Endothelial cell of umbilical vein (primary cell): ENCODE measurements around the gene ZNF775. TPM values are rescaled to one million over a fixed set of nuclear protein-coding genes. Genes with fewer than 3 reads are reported as not detected.

ENCODE experiments used
- BruUV-seq: library from RNA; stranded (reverse); fragments of 400-500 nt; replicated peaks from 2 replicates; lab custom pipeline; 2021; lab: Mats Ljungman, UMichigan
- CTCF ChIA-PET: fragments of 300-600, 350-600 bp; sonication (Branson Sonifier 250); formaldehyde crosslinking; loops from one replicate; lab custom pipeline; 2021; ENCODE audit warnings: antibody characterized with exemption, inconsistent platforms; lab: Charles Lee
- POLR2A ChIA-PET: fragments of 300-600, 350-600 bp; sonication (Branson Sonifier 250); formaldehyde crosslinking; loops from one replicate; lab custom pipeline; 2021; ENCODE audit warnings: antibody characterized with exemption, inconsistent platforms; lab: Charles Lee
- DNase-seq: peaks from one replicate; pipeline ENCODE4 v3.0.0-alpha.2; 2011; ENCODE audit warnings: low read depth, low spot score
- FAIRE-seq: peaks from 2 replicates; lab custom pipeline; 2011; peaks lifted over from hg19 to GRCh38; lab: Jason Lieb, UNC
- H2AFZ ChIP-seq: 2 replicates; pipeline ENCODE4 v1.6.0; 2012; ENCODE audit warnings: low read depth, low read length, control low read depth, inconsistent platforms
- H3K27ac ChIP-seq: 2 replicates; pipeline ENCODE4 v1.5.1; 2011; ENCODE audit warnings: low read depth, mild to moderate bottlenecking, control low read depth, low read length, moderate library complexity; ENCODE audit not compliant: insufficient read depth
- H3K27me3 ChIP-seq, 2 experiments: 2 replicates each; pipeline versions ENCODE4 v1.6.0 to v1.6.1; 2011; ENCODE audit warnings: low read length in 2 of 2, mixed read lengths in 1 of 2; ENCODE audit not compliant: control insufficient read depth in 2 of 2, insufficient read depth in 2 of 2
- H3K36me3 ChIP-seq, 2 experiments: 2 replicates in 1 of 2; 3 replicates in 1 of 2; pipeline ENCODE4 v1.5.1; 2011; ENCODE audit warnings: low read length in 2 of 2, mild to moderate bottlenecking in 1 of 2, moderate library complexity in 1 of 2; ENCODE audit not compliant: control insufficient read depth in 2 of 2, insufficient read depth in 2 of 2; ENCODE audit errors: extremely low read depth in 1 of 2
- H3K4me1 ChIP-seq: 3 replicates; pipeline ENCODE4 v1.5.1; 2011; ENCODE audit warnings: mild to moderate bottlenecking, low read length; ENCODE audit not compliant: control insufficient read depth, insufficient read depth; ENCODE audit errors: extremely low read depth
- H3K4me2 ChIP-seq: 2 replicates; pipeline ENCODE4 v1.6.1; 2011; ENCODE audit warnings: low read length, control low read depth, mixed read lengths; ENCODE audit not compliant: insufficient read depth
- H3K4me3 ChIP-seq, 3 experiments: fragments of 200-600 bp in 1 of 3; sonication (generic), shearing (Covaris generic) in 1 of 3; replicated peaks in 1 of 3; 2 replicates each; pipeline ENCODE4 v1.5.1; 2011 to 2016; ENCODE audit warnings: control low read depth in 3 of 3, low read length in 3 of 3, mild to moderate bottlenecking in 2 of 3, inconsistent platforms in 1 of 3, low read depth in 1 of 3, moderate library complexity in 1 of 3; ENCODE audit not compliant: insufficient read depth in 1 of 3
- H3K79me2 ChIP-seq: 2 replicates; pipeline ENCODE4 v1.6.0; 2012; ENCODE audit warnings: low read length, inconsistent platforms; ENCODE audit not compliant: control insufficient read depth, insufficient read depth
- H3K9ac ChIP-seq: replicated peaks from 2 replicates; pipeline ENCODE3; 2011; ENCODE audit warnings: low read length, control low read depth; ENCODE audit not compliant: insufficient read depth; ENCODE audit errors: extremely low read depth
- H3K9me1 ChIP-seq: replicated peaks from 3 replicates; pipeline ENCODE4 v1.6.0; 2011; ENCODE audit warnings: mild to moderate bottlenecking, low read length; ENCODE audit not compliant: control insufficient read depth, insufficient read depth; ENCODE audit errors: extremely low read depth
- H3K9me3 ChIP-seq: replicated peaks from 2 replicates; pipeline ENCODE4 v1.5.1; 2012; ENCODE audit warnings: low read length, inconsistent platforms; ENCODE audit not compliant: control insufficient read depth, insufficient read depth
- H4K20me1 ChIP-seq: replicated peaks from 2 replicates; pipeline ENCODE3; 2011; ENCODE audit warnings: mild to moderate bottlenecking, low read length; ENCODE audit not compliant: control insufficient read depth, insufficient read depth; ENCODE audit errors: extremely low read depth
- EZH2 ChIP-seq: IDR thresholded peaks from 2 replicates; pipeline ENCODE4 v1.6.1; 2012; ENCODE audit warnings: borderline replicate concordance, low read depth, mild to moderate bottlenecking, moderate library complexity, low read length, inconsistent platforms; ENCODE audit not compliant: severe bottlenecking
- FOS ChIP-seq: IDR thresholded peaks from 2 replicates; pipeline ENCODE4 v1.6.1; 2011; ENCODE audit warnings: mild to moderate bottlenecking, low read length, moderate library complexity, borderline replicate concordance; ENCODE audit not compliant: insufficient read depth
- GATA2 ChIP-seq: IDR thresholded peaks from 2 replicates; pipeline ENCODE4 v1.7.0; 2011; ENCODE audit warnings: low read depth, mild to moderate bottlenecking, moderate library complexity, mixed read lengths, low read length; ENCODE audit not compliant: insufficient read length, insufficient read depth
- JUN ChIP-seq: IDR thresholded peaks from 2 replicates; pipeline ENCODE4 v1.6.1; 2011; ENCODE audit warnings: borderline replicate concordance, low read depth; ENCODE audit not compliant: insufficient read length, insufficient read depth
- MYC ChIP-seq: IDR thresholded peaks from one replicate; pipeline ENCODE4 v1.6.1; 2011; ENCODE audit warnings: mild to moderate bottlenecking, low read depth, low read length
- POLR2A ChIP-seq: IDR thresholded peaks from 2 replicates; pipeline ENCODE4 v1.6.1; 2012; ENCODE audit warnings: low read depth, mild to moderate bottlenecking, control low read depth, low read length
- POLR2AphosphoS5 ChIP-seq: IDR thresholded peaks from 2 replicates; pipeline ENCODE4 v1.6.1; 2012; ENCODE audit warnings: low read depth, mild to moderate bottlenecking, control low read depth, low read length, moderate library complexity; ENCODE audit not compliant: insufficient read depth
- dilution Hi-C: fragments of 300-500 bp; cut with MboI; formaldehyde crosslinking; loops from one replicate; pipeline ENCODE4 v1.15.0; 2019; ENCODE audit warnings: low sequenced_read_pairs; ENCODE audit not compliant: extremely low pct_ligation_motif_present
- intact Hi-C: fragments of 100-400 bp; cut with micrococcal nuclease; formaldehyde crosslinking; loops from one replicate; pipeline ENCODE4 v1.10.0; 2022
- polyA plus RNA-seq, 4 experiments: library from polyadenylated mRNA; depleted of rRNA in 3 of 4; stranded (reverse) in 3 of 4; unstranded in 1 of 4; fragments of >200 nt; gene quantifications; 2 replicates each; pipeline versions ENCODE4 v1.2.1 to v1.2.3, GENCODE V29; 2011 to 2012; ENCODE audit warnings: missing spikeins in 1 of 4
- total RNA-seq: library from RNA; stranded (reverse); gene quantifications from 2 replicates; pipeline ENCODE4 v1.2.3, GENCODE V29; 2021
- TF ChIP-seq, protein P1 (sequence below), 2 donors: IDR thresholded peaks; 1 replicate in 1 of 2; 2 replicates in 1 of 2; pipeline ENCODE4 v1.5.1; 2011; ENCODE audit warnings: low read length in 2 of 2, mild to moderate bottlenecking in 2 of 2, moderate library complexity in 2 of 2, control low read depth in 1 of 2, inconsistent platforms in 1 of 2, low read depth in 1 of 2; ENCODE audit not compliant: insufficient read depth in 1 of 2; ENCODE audit errors: extremely low read depth in 1 of 2
- TF ChIP-seq, protein P2 (sequence below): IDR thresholded peaks from 2 replicates; pipeline ENCODE4 v1.6.1; 2011; ENCODE audit not compliant: insufficient read depth, insufficient read length

ZNF775 gene
- total and polyA plus RNA-seq, 2 donors (not counting 3 experiments of a cell fraction or from before 2014, with no cell fraction given) = 5.8 to 8.3 TPM

DNA sequence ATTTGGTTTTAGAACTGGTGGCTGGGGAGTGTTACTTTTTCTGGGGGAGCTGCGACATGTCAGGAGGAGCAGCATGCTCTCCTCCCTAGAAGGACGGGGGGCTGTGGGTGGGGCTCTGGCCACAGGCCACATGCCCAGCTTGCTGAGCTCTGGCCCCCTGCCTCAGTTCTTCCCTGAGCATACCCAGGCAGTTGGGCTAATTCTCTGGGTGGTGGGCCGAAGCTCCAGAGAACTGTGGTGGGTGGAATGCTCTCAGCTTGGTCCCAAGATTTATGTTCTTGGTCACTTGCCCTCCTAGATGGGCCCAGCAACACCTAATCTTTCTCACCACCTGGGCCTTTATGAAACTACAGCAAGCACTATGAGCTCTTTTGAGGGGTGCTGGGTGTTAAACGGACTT is 5.1 kb upstream of the ZNF775 start:
- H3K36me3 ChIP-seq = peaks cover 15 to 37% of the 10 kb centered on the region in 2 experiments
- no peak overlapping the region for H3K27ac ChIP-seq
- H3K79me2 ChIP-seq = peaks cover 51% of the 10 kb centered on the region
- H2AFZ ChIP-seq = no peak overlapping the region
- ChIA-PET CTCF (interaction anchor here (1.1 to 1.5 kb wide), 2 partner anchors 11 to 33 kb away, joined by 3 to 4 read pairs; no protein-coding TSS in a partner anchor), POLR2A (no interaction called here)
- no peaks in the 10 kb centered on the region for H3K9me1 ChIP-seq
- FAIRE-seq = no peak
- peaks cover 36% of the 10 kb centered on the region for H3K4me1 ChIP-seq
- no peak for DNase-seq
- no peak overlapping the region for H3K4me2 ChIP-seq
- no peaks in the 10 kb centered on the region for H4K20me1 ChIP-seq
- no peaks in the 10 kb centered on the region for H3K27me3 ChIP-seq
- H3K9me3 ChIP-seq = no peaks in the 10 kb centered on the region
- dilution Hi-C loops (no loop called here), intact Hi-C loops (loop anchor here (10.0 kb wide), 1 partner anchor 191 kb away; the partner anchor contains the start of gene GIMAP4)
- H3K9ac ChIP-seq = no peak overlapping the region
- BruUV-seq = no TSS peak
- no peak overlapping the region for H3K4me3 ChIP-seq
- no peak for TF ChIP-seq MYC
- TF ChIP-seq, protein P1, sequence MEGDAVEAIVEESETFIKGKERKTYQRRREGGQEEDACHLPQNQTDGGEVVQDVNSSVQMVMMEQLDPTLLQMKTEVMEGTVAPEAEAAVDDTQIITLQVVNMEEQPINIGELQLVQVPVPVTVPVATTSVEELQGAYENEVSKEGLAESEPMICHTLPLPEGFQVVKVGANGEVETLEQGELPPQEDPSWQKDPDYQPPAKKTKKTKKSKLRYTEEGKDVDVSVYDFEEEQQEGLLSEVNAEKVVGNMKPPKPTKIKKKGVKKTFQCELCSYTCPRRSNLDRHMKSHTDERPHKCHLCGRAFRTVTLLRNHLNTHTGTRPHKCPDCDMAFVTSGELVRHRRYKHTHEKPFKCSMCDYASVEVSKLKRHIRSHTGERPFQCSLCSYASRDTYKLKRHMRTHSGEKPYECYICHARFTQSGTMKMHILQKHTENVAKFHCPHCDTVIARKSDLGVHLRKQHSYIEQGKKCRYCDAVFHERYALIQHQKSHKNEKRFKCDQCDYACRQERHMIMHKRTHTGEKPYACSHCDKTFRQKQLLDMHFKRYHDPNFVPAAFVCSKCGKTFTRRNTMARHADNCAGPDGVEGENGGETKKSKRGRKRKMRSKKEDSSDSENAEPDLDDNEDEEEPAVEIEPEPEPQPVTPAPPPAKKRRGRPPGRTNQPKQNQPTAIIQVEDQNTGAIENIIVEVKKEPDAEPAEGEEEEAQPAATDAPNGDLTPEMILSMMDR (IDR thresholded peaks at IDR 0.05; ENCODE audit: extremely low read depth in 1 of 2, insufficient read depth in 1 of 2, low read depth in 1 of 2, low read length in 2 of 2) = no peak
- TF ChIP-seq POLR2A = no peak
- TF ChIP-seq JUN = no peak
- TF ChIP-seq FOS = no peak
- TF ChIP-seq, protein P2, sequence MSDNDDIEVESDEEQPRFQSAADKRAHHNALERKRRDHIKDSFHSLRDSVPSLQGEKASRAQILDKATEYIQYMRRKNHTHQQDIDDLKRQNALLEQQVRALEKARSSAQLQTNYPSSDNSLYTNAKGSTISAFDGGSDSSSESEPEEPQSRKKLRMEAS = no peak
- no peak for TF ChIP-seq GATA2
- TF ChIP-seq POLR2AphosphoS5 = no peak
- TF ChIP-seq EZH2 = no peak
